HEK293 (cell line): ENCODE measurements around the gene OR6P1.

Source experiments
- CTCF ChIA-PET: fragments of 350-600 bp; formaldehyde crosslinking; extraction: SDS; loops from one replicate; lab custom pipeline; 2021; ENCODE audit warnings: antibody characterized with exemption; lab: Yijun Ruan, JAX
- POLR2A ChIA-PET: fragments of 300-600 bp; formaldehyde crosslinking; extraction: SDS; loops from one replicate; lab custom pipeline; 2020; ENCODE audit warnings: antibody characterized with exemption, inconsistent platforms; lab: Yijun Ruan, JAX
- H3K27ac ChIP-seq: fragments of 200-500 bp; sonication (Bioruptor generic); 2 replicates; pipeline ENCODE4 v1.5.1; 2014; ENCODE audit warnings: low read depth, low read length, control low read depth, inconsistent platforms; ENCODE audit errors: extremely low read depth
- H3K36me3 ChIP-seq, 2 experiments: fragments of 200-500 bp in 1 of 2; sonication (Bioruptor generic) in 1 of 2; 1 replicate in 1 of 2; 2 replicates in 1 of 2; pipeline ENCODE4 v1.5.1; 2014 to 2017; ENCODE audit warnings: inconsistent platforms in 2 of 2, low read length in 2 of 2; ENCODE audit not compliant: control insufficient read depth in 2 of 2, insufficient read depth in 1 of 2
- H3K4me1 ChIP-seq: fragments of 200-500 bp; sonication (Bioruptor generic); 2 replicates; pipeline ENCODE4 v1.5.1; 2014; ENCODE audit warnings: mild to moderate bottlenecking, low read length, inconsistent platforms; ENCODE audit not compliant: control insufficient read depth, insufficient read depth
- H3K4me3 ChIP-seq: 2 replicates; pipeline ENCODE4 v1.5.1; 2011; ENCODE audit warnings: low read depth, mild to moderate bottlenecking, control low read depth, low read length, moderate library complexity
- H3K9me3 ChIP-seq: fragments of 200-500 bp; sonication (Bioruptor generic); 2 replicates; pipeline ENCODE4 v1.5.1; 2014; ENCODE audit warnings: low read depth, low read length, inconsistent platforms; ENCODE audit not compliant: control insufficient read depth, insufficient read depth
- EGR2 ChIP-seq: fragments of 450-650 bp; formaldehyde crosslinking; IDR thresholded peaks from 2 replicates; pipeline ENCODE4 v1.5.1; 2016; ENCODE audit warnings: low read depth, missing biosample characterization, missing genetic modification characterization
- ELK4 ChIP-seq: IDR thresholded peaks from 2 replicates; pipeline ENCODE4 v1.6.1; 2011; ENCODE audit warnings: mild to moderate bottlenecking, low read depth, low read length, borderline replicate concordance
- IKZF3 ChIP-seq: fragments of 450-650 bp; IDR thresholded peaks from 2 replicates; pipeline ENCODE4 v1.5.0; 2018; ENCODE audit warnings: missing biosample characterization, mild to moderate bottlenecking, missing genetic modification characterization, moderate library complexity
- KLF7 ChIP-seq: fragments of 450-650 bp; formaldehyde crosslinking; IDR thresholded peaks from 2 replicates; pipeline ENCODE4 v1.5.1; 2016; ENCODE audit warnings: missing biosample characterization, missing genetic modification characterization, borderline replicate concordance
- MYNN ChIP-seq: fragments of 450-650 bp; formaldehyde crosslinking; IDR thresholded peaks from 2 replicates; pipeline ENCODE4 v1.5.1; 2016; ENCODE audit warnings: missing biosample characterization, missing genetic modification characterization, borderline replicate concordance
- MZF1 ChIP-seq: fragments of 450-650 bp; formaldehyde crosslinking; IDR thresholded peaks from 2 replicates; pipeline ENCODE4 v1.5.1; 2017; ENCODE audit warnings: missing biosample characterization, missing genetic modification characterization, borderline replicate concordance
- SCRT1 ChIP-seq: fragments of 450-650 bp; formaldehyde crosslinking; IDR thresholded peaks from 2 replicates; pipeline ENCODE4 v1.5.1; 2016; ENCODE audit warnings: missing biosample characterization, missing genetic modification characterization, borderline replicate concordance
- ZIC2 ChIP-seq: fragments of 450-650 bp; formaldehyde crosslinking; IDR thresholded peaks from 2 replicates; pipeline ENCODE4 v1.5.1; 2016; ENCODE audit warnings: missing biosample characterization, missing genetic modification characterization
- ZNF10 ChIP-seq: fragments of 450-650 bp; formaldehyde crosslinking; IDR thresholded peaks from 2 replicates; pipeline ENCODE4 v1.5.1; 2017; ENCODE audit warnings: missing biosample characterization, missing genetic modification characterization
- ZNF16 ChIP-seq: fragments of 450-650 bp; formaldehyde crosslinking; IDR thresholded peaks from 2 replicates; pipeline ENCODE4 v1.5.1; 2016; ENCODE audit warnings: low read depth, missing biosample characterization, missing genetic modification characterization
- ZNF280D ChIP-seq: fragments of 450-650 bp; formaldehyde crosslinking; IDR thresholded peaks from 2 replicates; pipeline ENCODE4 v1.5.1; 2016; ENCODE audit warnings: missing biosample characterization, missing genetic modification characterization
- ZNF335 ChIP-seq: fragments of 450-650 bp; formaldehyde crosslinking; conservative IDR thresholded peaks from 2 replicates; pipeline ENCODE4 v1.5.1; 2016; ENCODE audit warnings: missing biosample characterization, missing genetic modification characterization
- ZNF350 ChIP-seq: fragments of 450-650 bp; formaldehyde crosslinking; IDR thresholded peaks from 2 replicates; pipeline ENCODE4 v1.5.0; 2017; ENCODE audit warnings: missing biosample characterization, mild to moderate bottlenecking, missing genetic modification characterization
- ZNF366 ChIP-seq: fragments of 450-650 bp; formaldehyde crosslinking; conservative IDR thresholded peaks from 2 replicates; pipeline ENCODE4 v1.5.1; 2016; ENCODE audit warnings: missing biosample characterization, missing genetic modification characterization
- ZNF391 ChIP-seq: fragments of 450-650 bp; formaldehyde crosslinking; IDR thresholded peaks from 2 replicates; pipeline ENCODE4 v1.5.1; 2016; ENCODE audit warnings: low read depth, missing biosample characterization, missing genetic modification characterization, borderline replicate concordance
- ZNF404 ChIP-seq: fragments of 450-650 bp; formaldehyde crosslinking; IDR thresholded peaks from 2 replicates; pipeline ENCODE4 v1.5.1; 2017; ENCODE audit warnings: missing biosample characterization, missing genetic modification characterization
- ZNF544 ChIP-seq: fragments of 450-650 bp; formaldehyde crosslinking; IDR thresholded peaks from 2 replicates; pipeline ENCODE4 v1.5.0; 2017; ENCODE audit warnings: missing biosample characterization, missing genetic modification characterization
- ZNF626 ChIP-seq: fragments of 450-650 bp; sonication (Bioruptor Pico); formaldehyde crosslinking; IDR thresholded peaks from 2 replicates; pipeline ENCODE4 v1.5.1; 2018; ENCODE audit warnings: missing biosample characterization, missing genetic modification characterization, inconsistent platforms
- ZNF654 ChIP-seq: fragments of 450-650 bp; formaldehyde crosslinking; IDR thresholded peaks from 2 replicates; pipeline ENCODE4 v1.5.1; 2016; ENCODE audit warnings: low read depth, missing biosample characterization, missing genetic modification characterization
- ZSCAN16 ChIP-seq: fragments of 450-650 bp; formaldehyde crosslinking; IDR thresholded peaks from 2 replicates; pipeline ENCODE4 v1.5.1; 2016; ENCODE audit warnings: missing biosample characterization, missing genetic modification characterization
- ZSCAN18 ChIP-seq: fragments of 450-650 bp; formaldehyde crosslinking; IDR thresholded peaks from 2 replicates; pipeline ENCODE4 v1.5.1; 2016; ENCODE audit warnings: missing biosample characterization, missing genetic modification characterization

Gene OR6P1

GRCh38 chr1:158564608-158565007, 5.8 kb downstream of the OR6P1 start (continued):
- no peak for TF ChIP-seq ZNF335 (tag by site-specific recombination)
- TF ChIP-seq, all 188 proteins: peak for 0

GRCh38 chr1:158563853-158564252, 6.5 kb downstream of the OR6P1 start:
- Histone ChIP-seq H3K36me3 (no peaks in the 10 kb centered on the region), H3K4me1 (no peaks in the 10 kb centered on the region), H3K9me3 (no peaks in the 10 kb centered on the region), H3K4me3 (no peak overlapping the region)
- TF ChIP-seq ZNF654 (tag by site-specific recombination) (no peak), ZNF280D (tag by site-specific recombination) (no peak), ZSCAN18 (tag by site-specific recombination) (no peak), KLF7 (tag by site-specific recombination) (no peak), ZIC2 (tag by site-specific recombination) (no peak), SCRT1 (no peak), ZNF544 (tag by site-specific recombination) (no peak), ZNF366 (no peak), ZNF350 (tag by site-specific recombination) (no peak), ZNF16 (tag by site-specific recombination) (no peak), EGR2 (tag by site-specific recombination) (no peak), ZNF404 (tag by site-specific recombination) (no peak), ZNF10 (tag by site-specific recombination) (no peak), ZNF391 (tag by site-specific recombination) (no peak), ELK4 (no peak), IKZF3 (tag by site-specific recombination) (no peak), MYNN (tag by site-specific recombination) (no peak), ZSCAN16 (tag by site-specific recombination) (no peak), ZNF626 (tag by site-specific recombination) (no peak), MZF1 (no peak)
- TF ChIP-seq, all 188 proteins: peak for 0
- ChIA-PET CTCF (no interaction called here), POLR2A (no interaction called here)
- H3K27ac ChIP-seq: no peak overlapping the region
